SH-SY5Y (cell line): ENCODE measurements around the gene ANKDD1B.

Experiments used
- GATA2 ChIP-seq: IDR thresholded peaks from 2 replicates; pipeline ENCODE4 v1.6.1; 2011; ENCODE audit warnings: mild to moderate bottlenecking, low read depth, low read length
- GATA3 ChIP-seq: IDR thresholded peaks from 2 replicates; pipeline ENCODE4 v1.6.1; 2011; ENCODE audit warnings: low read depth, mild to moderate bottlenecking, low read length, moderate library complexity

GRCh38 chr5:75627801-75628200 lies 16.5 kb downstream of the ANKDD1B start:
- no peak for TF ChIP-seq GATA2
- TF ChIP-seq GATA3, result no peak
